DND-41 (cell line): ENCODE data around the gene KCNAB1.

Experiments
- ATAC-seq: fragments of 200-7000 bp; cut with Tn5 transposase; 3 replicates; pipeline ENCODE4 v1.9.1; 2021; ENCODE audit warnings: low read depth; ENCODE audit not compliant: insufficient read depth
- DNase-seq: peaks from one replicate; pipeline ENCODE4 v3.0.0-alpha.2; 2020
- H2AFZ ChIP-seq: 2 replicates; pipeline ENCODE4 v1.6.0; 2012; ENCODE audit warnings: low read depth, low read length
- H3K27ac ChIP-seq: 2 replicates; pipeline ENCODE4 v1.5.1; 2012; ENCODE audit warnings: low read length, inconsistent platforms
- H3K27me3 ChIP-seq: fragments of 200-600 bp; sonication (generic); 2 replicates; pipeline ENCODE4 v1.6.0; 2012; ENCODE audit warnings: low read length, mild to moderate bottlenecking, inconsistent platforms; ENCODE audit not compliant: insufficient read depth, poor library complexity
- H3K36me3 ChIP-seq: 2 replicates; pipeline ENCODE4 v1.5.1; 2012; ENCODE audit warnings: low read length, inconsistent platforms; ENCODE audit not compliant: insufficient read depth
- H3K4me1 ChIP-seq: 2 replicates; pipeline ENCODE4 v1.5.1; 2012; ENCODE audit warnings: mild to moderate bottlenecking, low read length; ENCODE audit not compliant: insufficient read depth
- H3K4me2 ChIP-seq: 2 replicates; pipeline ENCODE4 v1.6.0; 2012; ENCODE audit warnings: mild to moderate bottlenecking, moderate library complexity, low read length, inconsistent platforms; ENCODE audit not compliant: insufficient read depth
- H3K4me3 ChIP-seq, 2 experiments: fragments of 200-600 bp in 1 of 2; shearing (Covaris generic) in 1 of 2; 2 replicates each; pipeline ENCODE4 v1.5.1; 2012 to 2016; ENCODE audit warnings: inconsistent platforms in 2 of 2, low read length in 2 of 2, mild to moderate bottlenecking in 2 of 2, low read depth in 1 of 2, moderate library complexity in 1 of 2
- H3K79me2 ChIP-seq: 2 replicates; pipeline ENCODE4 v1.6.0; 2012; ENCODE audit warnings: low read length, inconsistent platforms; ENCODE audit not compliant: insufficient read depth
- H3K9ac ChIP-seq: 2 replicates; pipeline ENCODE4 v1.6.0; 2012; ENCODE audit warnings: low read depth, mild to moderate bottlenecking, inconsistent platforms, low read length, moderate library complexity
- H3K9me3 ChIP-seq: 2 replicates; pipeline ENCODE4 v1.5.1; 2012; ENCODE audit warnings: low read length, moderate library complexity, mild to moderate bottlenecking, inconsistent platforms; ENCODE audit not compliant: insufficient read depth, severe bottlenecking
- H4K20me1 ChIP-seq: 2 replicates; pipeline ENCODE4 v1.6.0; 2012; ENCODE audit warnings: low read length; ENCODE audit not compliant: insufficient read depth
- EZH2 ChIP-seq: IDR thresholded peaks from 3 replicates; pipeline ENCODE4 v1.6.1; 2012; ENCODE audit warnings: borderline replicate concordance, low read depth, mild to moderate bottlenecking, moderate library complexity, low read length, inconsistent platforms; ENCODE audit not compliant: severe bottlenecking
- TF ChIP-seq, protein P1 (sequence below): IDR thresholded peaks from 2 replicates; pipeline ENCODE4 v1.5.1; 2012; ENCODE audit warnings: borderline replicate concordance, low read length, moderate library complexity, mild to moderate bottlenecking; ENCODE audit not compliant: poor library complexity, severe bottlenecking; ENCODE audit errors: extremely low read depth

Gene KCNAB1

DNA sequence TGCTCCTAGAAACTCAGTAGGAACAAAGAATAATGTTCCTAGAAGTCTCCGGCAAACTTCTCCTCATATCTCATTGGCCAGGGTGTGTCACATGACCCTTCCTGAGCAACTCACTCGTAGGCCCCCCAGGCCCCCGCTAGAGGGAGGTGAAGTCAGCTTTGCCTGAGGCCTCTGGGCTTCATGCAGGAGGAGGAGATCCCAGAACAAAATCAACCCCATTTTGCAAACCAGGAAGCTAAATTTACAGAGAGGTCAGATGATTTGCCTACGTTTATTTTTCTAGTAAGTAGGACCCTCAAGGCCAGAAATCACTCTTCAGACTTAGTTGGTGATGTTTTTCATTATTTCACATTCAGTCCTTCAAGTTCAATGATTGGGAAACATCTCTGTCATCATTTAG is 335.5 kb downstream of the KCNAB1 start:
- ATAC-seq (no peak), DNase-seq (no peak)
- H3K4me2 ChIP-seq = no peak overlapping the region
- H3K27ac ChIP-seq = no peak overlapping the region
- no peaks in the 10 kb centered on the region for H3K9me3 ChIP-seq
- no peak overlapping the region for H3K9ac ChIP-seq
- H4K20me1 ChIP-seq = no peaks in the 10 kb centered on the region
- no peak overlapping the region for H2AFZ ChIP-seq
- TF ChIP-seq, protein P1, sequence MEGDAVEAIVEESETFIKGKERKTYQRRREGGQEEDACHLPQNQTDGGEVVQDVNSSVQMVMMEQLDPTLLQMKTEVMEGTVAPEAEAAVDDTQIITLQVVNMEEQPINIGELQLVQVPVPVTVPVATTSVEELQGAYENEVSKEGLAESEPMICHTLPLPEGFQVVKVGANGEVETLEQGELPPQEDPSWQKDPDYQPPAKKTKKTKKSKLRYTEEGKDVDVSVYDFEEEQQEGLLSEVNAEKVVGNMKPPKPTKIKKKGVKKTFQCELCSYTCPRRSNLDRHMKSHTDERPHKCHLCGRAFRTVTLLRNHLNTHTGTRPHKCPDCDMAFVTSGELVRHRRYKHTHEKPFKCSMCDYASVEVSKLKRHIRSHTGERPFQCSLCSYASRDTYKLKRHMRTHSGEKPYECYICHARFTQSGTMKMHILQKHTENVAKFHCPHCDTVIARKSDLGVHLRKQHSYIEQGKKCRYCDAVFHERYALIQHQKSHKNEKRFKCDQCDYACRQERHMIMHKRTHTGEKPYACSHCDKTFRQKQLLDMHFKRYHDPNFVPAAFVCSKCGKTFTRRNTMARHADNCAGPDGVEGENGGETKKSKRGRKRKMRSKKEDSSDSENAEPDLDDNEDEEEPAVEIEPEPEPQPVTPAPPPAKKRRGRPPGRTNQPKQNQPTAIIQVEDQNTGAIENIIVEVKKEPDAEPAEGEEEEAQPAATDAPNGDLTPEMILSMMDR = no peak
- no peak for TF ChIP-seq EZH2
- peaks cover 22% of the 10 kb centered on the region for H3K27me3 ChIP-seq
- no peaks in the 10 kb centered on the region for H3K79me2 ChIP-seq
- H3K4me1 ChIP-seq = no peaks in the 10 kb centered on the region
- no peaks in the 10 kb centered on the region for H3K36me3 ChIP-seq
- H3K4me3 ChIP-seq = no peak overlapping the region

DNA sequence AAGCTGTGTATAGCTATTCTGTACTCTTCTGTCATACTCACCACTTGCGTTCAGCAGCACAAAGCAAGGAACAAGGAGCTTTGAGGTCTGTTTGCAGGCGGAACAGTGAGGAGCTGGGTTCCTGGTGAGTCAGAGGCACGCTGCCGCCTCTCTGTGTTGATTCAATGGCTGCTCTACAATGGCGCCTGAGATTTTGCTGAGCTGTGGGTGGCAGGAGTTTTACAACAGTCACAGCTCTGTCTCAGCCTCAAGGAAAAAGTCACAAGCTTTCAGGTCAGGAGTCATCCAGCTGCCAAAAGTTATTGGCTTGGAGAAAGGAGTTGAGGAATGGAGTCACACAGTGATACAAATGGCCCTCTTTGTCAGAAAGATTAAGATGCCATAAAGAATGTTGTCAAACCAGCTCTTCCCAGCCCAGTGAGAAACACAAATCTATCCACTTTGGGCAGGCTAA is 336.4 kb downstream of the KCNAB1 start:
- ATAC-seq (0 out of 3 replicates have a peak, but pooled peaks have one; percentile 19), DNase-seq (no peak)
- Histone ChIP-seq H3K27ac (no peak overlapping the region), H3K9me3 (no peaks in the 10 kb centered on the region), H4K20me1 (no peaks in the 10 kb centered on the region), H3K4me2 (no peak overlapping the region), H3K79me2 (no peaks in the 10 kb centered on the region), H3K9ac (no peak overlapping the region), H3K4me1 (no peaks in the 10 kb centered on the region), H3K36me3 (no peaks in the 10 kb centered on the region), H3K4me3 (no peak overlapping the region), H3K27me3 (peaks cover 29% of the 10 kb centered on the region), H2AFZ (no peak overlapping the region)
- TF ChIP-seq, protein P1 = no peak
- TF ChIP-seq EZH2 = no peak

DNA sequence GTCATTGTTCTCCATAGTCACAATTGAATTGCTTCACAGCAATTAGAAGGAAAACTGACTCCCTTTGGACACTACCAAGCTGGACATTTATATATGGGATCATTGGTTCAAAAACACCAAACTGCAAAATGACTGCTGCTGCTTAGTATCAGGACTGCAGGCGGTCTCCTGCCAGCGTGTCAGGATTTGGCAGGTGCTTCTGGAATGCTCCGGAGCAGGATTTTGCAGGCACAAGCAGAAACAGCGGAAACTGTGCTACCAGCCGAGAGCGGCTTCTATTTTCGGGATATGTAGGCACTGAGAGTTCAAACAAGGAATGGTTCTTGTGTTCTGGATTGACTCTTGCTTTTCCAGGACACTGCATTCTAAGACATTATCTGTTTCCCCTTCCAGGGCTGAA is 339.1 kb downstream of the KCNAB1 start:
- Histone ChIP-seq H3K27me3 (peaks cover 39% of the 10 kb centered on the region), H3K4me1 (no peaks in the 10 kb centered on the region), H3K9ac (no peak overlapping the region), H3K79me2 (no peaks in the 10 kb centered on the region), H3K4me2 (no peak overlapping the region), H3K9me3 (no peaks in the 10 kb centered on the region), H2AFZ (no peak overlapping the region), H3K27ac (no peak overlapping the region), H3K4me3 (no peak overlapping the region), H4K20me1 (no peaks in the 10 kb centered on the region), H3K36me3 (no peaks in the 10 kb centered on the region)
- ATAC-seq = no peak
- TF ChIP-seq, protein P1 = no peak
- no peak for TF ChIP-seq EZH2
- DNase-seq = no peak

DNA sequence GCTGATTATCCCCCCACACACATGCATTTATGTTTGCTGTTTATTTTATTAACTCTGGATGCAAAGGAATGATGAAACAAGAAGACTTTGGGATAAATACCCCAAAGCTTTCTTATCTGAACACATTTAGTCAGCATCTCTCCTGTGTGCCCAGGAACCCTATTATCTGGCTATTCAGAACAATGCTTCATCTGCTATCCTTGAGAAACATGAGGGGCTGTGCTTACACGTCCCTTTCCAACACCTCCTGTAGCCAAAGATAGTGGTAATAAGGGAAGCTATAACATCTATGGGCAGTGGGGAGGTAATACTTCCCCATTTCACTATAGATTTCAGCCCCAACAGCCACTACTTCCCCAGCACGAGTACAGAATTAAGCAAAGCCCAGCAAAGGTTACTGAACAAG is 339.8 kb downstream of the KCNAB1 start:
- ATAC-seq (no peak), DNase-seq (no peak)
- peaks cover 39% of the 10 kb centered on the region for H3K27me3 ChIP-seq
- H3K9me3 ChIP-seq = no peaks in the 10 kb centered on the region
- H3K27ac ChIP-seq = no peak overlapping the region
- TF ChIP-seq, protein P1 = no peak
- no peak for TF ChIP-seq EZH2
- no peaks in the 10 kb centered on the region for H4K20me1 ChIP-seq
- no peak overlapping the region for H3K4me3 ChIP-seq
- H3K4me2 ChIP-seq = no peak overlapping the region
- no peaks in the 10 kb centered on the region for H3K4me1 ChIP-seq
- H3K79me2 ChIP-seq = no peaks in the 10 kb centered on the region
- no peak overlapping the region for H2AFZ ChIP-seq
- H3K9ac ChIP-seq = no peak overlapping the region
- no peaks in the 10 kb centered on the region for H3K36me3 ChIP-seq
